22Rv1 (cell line): ENCODE measurements around the gene RAB8A.
"Not testable (repeated sequence)": the region's sequence is repeated elsewhere in the genome, so short reads cannot be mapped to it uniquely, and the experiment has no call there.

Source experiments
- ZFX ChIP-seq: fragments of 450-650 bp; IDR thresholded peaks from 2 replicates; pipeline ENCODE4 v1.6.1; 2017; ENCODE audit warnings: antibody characterized with exemption, borderline replicate concordance
- TF ChIP-seq, protein P1 (sequence below): fragments of 450-650 bp; IDR thresholded peaks from 2 replicates; pipeline ENCODE4 v1.5.1; 2017; ENCODE audit warnings: mild to moderate bottlenecking

DNA sequence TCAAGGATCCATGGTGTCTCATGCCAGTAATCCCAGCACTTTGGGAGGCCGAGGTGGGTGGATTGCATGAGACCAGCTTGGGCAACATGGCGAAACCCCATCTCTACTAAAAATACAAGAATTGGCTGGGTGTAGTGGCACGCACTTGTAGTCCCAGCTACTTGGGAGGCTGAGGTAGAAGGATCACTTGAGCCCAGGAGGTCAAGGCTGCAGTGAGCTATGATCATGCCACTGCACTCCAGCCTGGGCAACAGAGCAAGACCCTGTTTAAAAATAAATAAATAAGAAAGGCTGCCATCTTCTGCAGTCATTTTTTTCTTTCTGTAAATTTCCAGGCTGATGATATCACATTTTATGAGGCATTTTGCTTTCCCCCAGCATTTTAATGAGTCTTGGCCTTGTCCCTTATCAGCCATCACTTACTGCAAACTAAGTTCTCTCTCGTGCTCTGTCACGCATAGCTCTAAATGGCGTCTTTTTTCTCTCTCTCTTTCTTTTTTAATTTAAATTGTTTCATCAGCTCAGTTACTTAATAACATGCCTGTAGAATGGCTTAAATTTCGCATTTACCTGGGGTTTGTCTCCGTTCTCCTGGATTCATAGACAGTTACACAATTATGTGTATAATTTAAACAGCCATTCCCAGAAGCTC lies 12.2 kb upstream of the RAB8A start:
- TF ChIP-seq, protein P1, sequence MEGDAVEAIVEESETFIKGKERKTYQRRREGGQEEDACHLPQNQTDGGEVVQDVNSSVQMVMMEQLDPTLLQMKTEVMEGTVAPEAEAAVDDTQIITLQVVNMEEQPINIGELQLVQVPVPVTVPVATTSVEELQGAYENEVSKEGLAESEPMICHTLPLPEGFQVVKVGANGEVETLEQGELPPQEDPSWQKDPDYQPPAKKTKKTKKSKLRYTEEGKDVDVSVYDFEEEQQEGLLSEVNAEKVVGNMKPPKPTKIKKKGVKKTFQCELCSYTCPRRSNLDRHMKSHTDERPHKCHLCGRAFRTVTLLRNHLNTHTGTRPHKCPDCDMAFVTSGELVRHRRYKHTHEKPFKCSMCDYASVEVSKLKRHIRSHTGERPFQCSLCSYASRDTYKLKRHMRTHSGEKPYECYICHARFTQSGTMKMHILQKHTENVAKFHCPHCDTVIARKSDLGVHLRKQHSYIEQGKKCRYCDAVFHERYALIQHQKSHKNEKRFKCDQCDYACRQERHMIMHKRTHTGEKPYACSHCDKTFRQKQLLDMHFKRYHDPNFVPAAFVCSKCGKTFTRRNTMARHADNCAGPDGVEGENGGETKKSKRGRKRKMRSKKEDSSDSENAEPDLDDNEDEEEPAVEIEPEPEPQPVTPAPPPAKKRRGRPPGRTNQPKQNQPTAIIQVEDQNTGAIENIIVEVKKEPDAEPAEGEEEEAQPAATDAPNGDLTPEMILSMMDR, result not testable (repeated sequence)
- not testable (repeated sequence) for TF ChIP-seq ZFX
